ENCODE measurements around the gene RTEL1. TPM values are rescaled to one million over a fixed set of nuclear protein-coding genes. Genes with fewer than 3 reads are reported as not detected.
"Not testable (repeated sequence)": the region's sequence is repeated elsewhere in the genome, so short reads cannot be mapped to it uniquely, and the experiment has no call there.

RTEL1 gene
- polyA plus RNA-seq, 1 donor: 19.8 TPM

DNA sequence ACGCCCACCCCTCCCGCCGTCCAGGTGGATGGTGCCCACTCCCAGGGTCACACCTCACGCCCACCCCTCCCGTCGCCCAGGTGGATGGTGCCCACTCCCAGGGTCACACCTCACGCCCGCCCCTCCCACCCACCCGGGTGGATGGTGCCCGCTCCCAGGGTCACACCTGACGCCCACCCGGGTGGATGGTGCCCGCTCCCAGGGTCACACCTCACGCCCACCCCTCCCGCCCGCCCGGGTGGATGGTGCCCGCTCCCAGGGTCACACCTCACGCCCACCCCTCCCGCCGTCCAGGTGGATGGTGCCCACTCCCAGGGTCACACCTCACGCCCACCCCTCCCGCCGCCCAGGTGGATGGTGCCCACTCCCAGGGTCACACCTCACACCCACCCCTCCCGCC lies 7.6 kb upstream of the RTEL1 start:
- not testable (repeated sequence) for DNase-seq

GRCh38 chr20:63651942-63652191 lies 6.2 kb upstream of the RTEL1 start:
- no peak for DNase-seq

GRCh38 chr20:63652192-63652980 lies 5.7 kb upstream of the RTEL1 start:
- DNase-seq: no peak

GRCh38 chr20:63653041-63653973 lies 4.8 kb upstream of the RTEL1 start, which contains the start of gene STMN3:
TSS of gene STMN3 (minus strand) at chr20:63653424. CDS start at chr20:63653345, 79 bp downstream.
- DNase-seq: peak; percentile 91

GRCh38 chr20:63653974-63654668 lies 4.0 kb upstream of the RTEL1 start:
- DNase-seq: no peak

- DNase-seq: no peak
Measured at GRCh38 chr20:63655249-63655648, 2.9 kb upstream of the RTEL1 start.

GRCh38 chr20:63656451-63656850 lies 1.7 kb upstream of the RTEL1 start:
- DNase-seq: no peak

DNA sequence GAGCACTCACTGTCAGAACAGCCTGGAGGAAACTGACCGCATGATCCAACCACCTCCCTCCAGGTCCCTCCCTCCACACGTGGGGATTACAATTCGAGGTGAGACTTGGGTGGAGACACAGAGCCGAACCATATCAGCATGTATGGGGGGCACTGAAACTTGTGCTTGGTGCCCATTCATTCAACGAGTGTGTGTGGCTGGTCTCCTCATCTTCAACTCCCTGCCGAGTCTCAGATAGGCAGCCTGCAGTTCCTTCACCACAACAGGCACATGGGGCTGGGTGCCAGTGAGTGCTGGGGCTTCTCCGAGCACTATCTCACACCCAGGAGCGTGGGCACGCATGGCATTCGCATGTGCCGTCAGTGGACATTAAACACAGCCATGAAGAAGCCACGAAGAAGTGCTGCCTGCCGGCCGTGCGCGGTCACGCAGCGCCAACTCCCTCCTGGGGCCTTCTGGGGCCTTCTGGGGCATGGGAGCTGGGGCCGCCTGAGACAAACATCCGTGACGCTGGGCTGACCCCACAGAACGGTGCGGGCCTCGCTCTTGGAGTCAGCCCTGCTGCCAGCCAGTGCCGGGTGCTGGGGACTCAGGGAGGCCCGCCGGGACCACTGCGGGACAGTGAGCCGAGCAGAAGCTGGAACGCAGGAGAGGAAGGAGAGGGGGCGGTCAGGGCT lies 714 bp upstream of the RTEL1 start:
- DNase-seq: no peak

- no peak for DNase-seq
Measured at GRCh38 chr20:63658749-63659187, 656 bp downstream of the RTEL1 start.

GRCh38 chr20:63659370-63659769 lies 1.3 kb downstream of the RTEL1 start:
- DNase-seq: no peak

DNA sequence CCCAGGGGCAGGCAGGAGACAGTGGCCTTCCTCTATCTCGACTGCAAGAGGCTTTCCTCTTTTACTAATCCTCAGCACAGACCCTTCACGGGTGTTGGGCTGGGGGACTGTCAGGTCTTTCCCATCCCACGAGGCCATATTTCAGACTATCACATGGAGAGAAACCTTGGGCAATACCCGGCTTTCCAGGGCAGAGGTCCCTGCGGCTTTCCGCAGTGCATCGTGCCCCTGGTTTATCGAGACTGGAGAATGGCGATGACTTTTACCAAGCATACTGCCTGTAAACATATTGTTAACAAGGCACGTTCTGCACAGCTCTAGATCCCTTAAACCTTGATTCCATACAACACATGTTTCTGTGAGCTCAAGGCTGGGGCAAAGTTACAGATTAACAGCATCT lies 2.1 kb downstream of the RTEL1 start:
- DNase-seq: not testable (repeated sequence)

GRCh38 chr20:63660622-63661021 lies 2.5 kb downstream of the RTEL1 start:
- DNase-seq: no peak

DNA sequence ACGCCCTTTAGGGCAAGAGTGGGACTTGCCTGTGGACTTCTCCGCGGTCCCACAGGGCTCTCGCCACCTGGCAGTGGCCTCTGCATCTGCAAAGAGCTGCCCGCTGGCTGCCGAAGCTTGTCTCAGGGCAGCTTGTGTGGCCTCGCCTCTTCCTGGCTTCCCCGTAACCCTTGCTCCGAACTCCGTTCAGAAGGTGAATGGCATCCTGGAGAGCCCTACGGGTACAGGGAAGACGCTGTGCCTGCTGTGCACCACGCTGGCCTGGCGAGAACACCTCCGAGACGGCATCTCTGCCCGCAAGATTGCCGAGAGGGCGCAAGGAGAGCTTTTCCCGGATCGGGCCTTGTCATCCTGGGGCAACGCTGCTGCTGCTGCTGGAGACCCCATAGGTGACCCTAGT lies 3.0 kb downstream of the RTEL1 start:
- no peak for DNase-seq

GRCh38 chr20:63661959-63662812 lies 4.1 kb downstream of the RTEL1 start:
- DNase-seq: no peak

DNA sequence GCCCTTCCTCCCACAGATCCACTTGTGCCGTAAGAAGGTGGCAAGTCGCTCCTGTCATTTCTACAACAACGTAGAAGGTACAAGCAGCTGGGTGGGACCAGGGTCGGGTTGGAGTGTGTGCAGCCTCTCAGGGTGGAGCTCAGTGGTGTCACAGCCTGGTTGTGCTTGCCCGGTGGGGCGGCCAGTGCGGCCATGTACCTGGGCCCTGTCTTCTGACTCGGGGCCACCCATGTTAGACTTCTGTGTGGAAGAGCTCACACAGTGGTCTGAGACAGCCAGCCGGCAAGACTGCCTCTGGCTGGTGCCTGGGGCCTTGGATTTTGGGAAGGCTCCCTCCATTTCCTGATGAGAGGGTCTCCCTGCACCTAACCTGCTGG lies 4.7 kb downstream of the RTEL1 start:
- DNase-seq: no peak

GRCh38 chr20:63663332-63664066 lies 5.4 kb downstream of the RTEL1 start:
- no peak for DNase-seq

DNA sequence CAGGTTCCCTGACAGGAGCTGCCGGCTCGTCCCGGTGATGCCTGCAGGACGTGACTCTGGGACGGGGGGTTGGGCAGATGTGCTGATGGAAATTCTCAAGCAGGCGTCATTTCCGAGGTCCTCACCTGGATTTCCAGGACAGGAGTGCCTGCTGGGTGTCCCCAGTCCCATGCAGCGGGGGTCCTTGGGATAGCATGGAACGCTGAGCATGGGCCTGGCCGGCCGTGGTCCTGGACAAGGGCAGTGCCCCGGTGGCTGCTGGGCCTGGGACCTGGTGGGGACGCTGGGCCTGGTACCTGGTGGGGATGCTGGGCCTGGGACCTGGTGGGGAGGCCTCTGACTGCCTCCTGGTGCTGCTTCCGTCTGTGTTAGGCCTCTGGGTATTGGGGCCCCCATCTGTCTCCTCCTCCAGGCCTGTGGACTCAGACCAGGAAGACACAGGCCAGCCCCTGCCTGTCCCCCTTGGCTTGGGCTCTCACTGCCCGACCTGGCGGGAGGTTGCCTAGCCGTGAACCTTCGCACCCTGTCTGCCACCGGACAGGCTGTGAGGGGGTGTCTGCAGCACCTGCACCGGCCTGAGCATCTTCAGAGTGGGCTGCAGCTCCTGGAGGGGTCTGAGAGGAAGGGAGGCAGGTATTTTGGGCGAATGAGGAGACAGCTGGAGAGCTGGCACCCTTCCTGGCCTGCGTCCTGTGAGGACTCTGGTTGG lies 6.2 kb downstream of the RTEL1 start:
- no peak for DNase-seq

GRCh38 chr20:63664861-63665594 lies 6.9 kb downstream of the RTEL1 start:
- DNase-seq: no peak

DNA sequence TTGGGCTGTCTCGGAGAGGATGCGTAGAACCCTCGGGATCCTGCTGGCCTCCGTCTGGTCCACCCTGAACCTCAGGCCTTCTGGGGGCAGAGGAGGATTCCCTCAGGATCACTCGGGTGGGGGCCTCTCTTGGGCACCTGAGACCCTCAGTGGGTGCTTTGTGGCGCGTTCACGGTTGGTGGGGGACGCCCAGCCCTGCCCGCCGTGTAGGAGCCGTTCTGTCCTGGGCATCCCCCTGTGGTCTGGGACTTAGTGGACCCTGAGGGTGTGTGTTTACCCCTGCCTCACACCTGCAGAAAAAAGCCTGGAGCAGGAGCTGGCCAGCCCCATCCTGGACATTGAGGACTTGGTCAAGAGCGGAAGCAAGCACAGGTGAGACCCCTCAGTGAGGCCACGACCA lies 7.6 kb downstream of the RTEL1 start:
- no peak for DNase-seq
